GM18511 (cell line): ENCODE results near the gene WFDC12.

Source experiments
- ATAC-seq: cut with Tn5 transposase; IDR thresholded peaks from one replicate; pipeline ENCODE4 v1.9.1; 2021; ENCODE audit warnings: mild to moderate bottlenecking, moderate library complexity; ENCODE audit not compliant: unreplicated experiment

Gene WFDC12

DNA sequence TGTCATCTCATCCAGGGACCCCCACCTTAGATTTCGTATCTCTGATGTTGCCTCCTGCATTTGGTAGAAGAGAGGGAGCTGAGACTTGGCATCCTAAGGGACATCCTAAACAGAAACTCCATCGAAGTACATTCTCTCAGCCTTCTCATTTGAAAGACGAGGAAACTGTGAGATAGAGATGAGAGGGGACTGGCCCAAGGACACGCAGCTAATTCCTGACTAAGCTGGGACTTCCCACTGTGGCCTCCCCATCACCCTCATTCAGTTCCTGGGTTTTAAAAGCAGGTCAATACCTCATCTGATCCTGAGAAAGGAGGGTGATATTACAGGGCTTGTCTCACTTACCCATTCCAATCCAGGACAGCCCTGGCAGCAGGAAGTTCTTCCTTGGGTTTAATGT, 8.4 kb downstream of the WFDC12 start:
- ATAC-seq = no peak

DNA sequence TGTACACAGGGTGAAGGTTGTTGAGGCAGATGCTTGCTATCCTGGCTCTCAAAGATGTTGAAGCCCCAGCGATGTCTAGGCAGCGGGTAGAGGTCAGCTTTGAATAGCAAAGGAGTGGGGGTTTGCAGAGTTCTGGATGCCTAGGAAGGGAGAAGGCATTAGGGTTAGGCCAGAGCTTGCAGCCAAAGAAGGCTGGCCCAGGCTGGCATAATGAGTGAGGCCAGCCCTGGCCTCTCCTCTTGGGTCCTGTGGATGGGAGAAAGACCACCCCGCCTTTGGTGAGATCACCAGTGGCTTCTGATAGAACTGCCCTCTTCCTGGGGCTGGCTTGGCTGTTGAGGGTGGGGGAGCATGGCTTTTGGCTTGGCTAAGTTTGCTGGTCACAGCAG, 8.9 kb downstream of the WFDC12 start:
- ATAC-seq = no peak

- ATAC-seq = no peak
Observed at GRCh38 chr20:45114465-45115385, 9.5 kb downstream of the WFDC12 start, which contains the start of gene WFDC5. WFDC5 (minus strand) TSS chr20:45115174; CDS start chr20:45115083, 91 bp downstream.

DNA sequence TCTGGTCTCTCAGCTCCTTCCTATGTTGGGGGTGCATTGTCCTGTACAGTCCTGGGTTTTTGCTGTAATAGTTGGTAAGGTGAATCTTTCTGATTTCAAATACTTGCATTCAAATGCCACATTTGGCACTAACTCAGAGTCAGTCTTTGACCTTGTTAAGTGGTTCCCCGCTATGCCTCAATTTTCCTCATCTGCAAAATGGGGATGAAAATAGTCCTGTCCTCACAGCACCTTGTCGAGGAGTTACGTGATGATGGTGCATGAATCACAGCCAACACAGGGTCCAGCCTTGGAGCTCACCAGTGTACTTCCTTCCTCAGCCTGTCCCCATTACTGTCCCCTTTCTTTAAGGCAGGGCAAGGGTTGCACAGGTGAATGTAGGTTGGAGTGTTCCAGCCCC, 10.4 kb downstream of the WFDC12 start:
- no peak for ATAC-seq

DNA sequence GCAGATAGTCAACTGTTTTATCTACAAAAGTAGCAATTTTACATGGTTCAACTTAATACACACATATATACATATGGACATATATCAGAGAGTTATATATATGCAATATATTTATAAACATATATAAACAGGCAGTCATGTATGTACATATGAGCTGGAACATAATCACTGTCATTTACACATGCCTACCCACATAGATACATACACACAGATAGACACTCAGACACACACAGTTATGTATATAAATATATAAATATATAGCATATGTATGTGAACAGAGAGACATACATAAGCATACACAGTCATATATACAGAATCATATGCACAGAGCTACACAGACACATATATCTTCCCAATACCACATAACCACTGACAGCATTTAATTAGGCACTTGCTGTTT, 11.5 kb downstream of the WFDC12 start:
- ATAC-seq = no peak

GRCh38 chr20:45111799-45112471, 12.3 kb downstream of the WFDC12 start:
- no peak for ATAC-seq

GRCh38 chr20:45111285-45111684, 13.0 kb downstream of the WFDC12 start:
- ATAC-seq = no peak

DNA sequence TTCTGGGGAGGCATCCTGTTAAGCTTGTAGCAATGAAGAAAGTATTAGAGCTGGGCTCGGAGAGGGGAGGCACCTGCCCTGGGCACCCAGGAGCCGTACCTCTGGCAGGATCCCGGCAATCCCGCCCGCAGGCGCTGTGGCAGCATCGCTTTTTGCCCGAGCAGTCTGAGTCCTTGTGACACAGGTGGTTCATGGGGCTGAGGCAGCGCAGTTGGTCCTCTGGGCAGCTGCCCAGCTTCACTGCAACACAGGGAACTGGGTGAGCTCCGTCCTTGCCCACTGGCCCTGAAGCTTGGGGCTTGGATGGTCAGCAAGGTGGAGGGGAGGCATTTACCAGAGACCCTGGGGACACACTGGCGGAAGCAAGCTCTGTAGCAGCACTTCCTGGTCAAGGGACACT, 14.0 kb downstream of the WFDC12 start:
- ATAC-seq = no peak

DNA sequence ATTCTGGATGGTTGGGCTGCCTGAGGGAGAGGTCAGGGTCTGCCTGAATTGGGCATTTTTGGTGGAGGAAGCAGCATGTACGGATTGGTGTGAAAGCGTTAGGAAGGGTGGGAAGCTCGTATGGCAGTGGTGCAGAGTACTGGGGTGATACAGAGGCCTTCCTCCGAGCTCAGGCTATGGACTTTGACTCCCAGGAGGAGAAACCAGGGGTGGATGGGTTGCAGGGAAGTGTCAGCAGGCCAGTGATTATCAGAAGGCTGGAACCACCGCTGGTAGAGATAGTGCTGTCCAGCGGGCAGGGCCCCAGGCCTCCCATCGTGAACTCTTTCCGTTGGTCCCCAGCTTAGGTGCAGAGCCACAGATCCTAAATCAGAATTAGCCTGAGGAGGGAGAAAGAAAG, 14.6 kb downstream of the WFDC12 start:
- ATAC-seq = no peak

DNA sequence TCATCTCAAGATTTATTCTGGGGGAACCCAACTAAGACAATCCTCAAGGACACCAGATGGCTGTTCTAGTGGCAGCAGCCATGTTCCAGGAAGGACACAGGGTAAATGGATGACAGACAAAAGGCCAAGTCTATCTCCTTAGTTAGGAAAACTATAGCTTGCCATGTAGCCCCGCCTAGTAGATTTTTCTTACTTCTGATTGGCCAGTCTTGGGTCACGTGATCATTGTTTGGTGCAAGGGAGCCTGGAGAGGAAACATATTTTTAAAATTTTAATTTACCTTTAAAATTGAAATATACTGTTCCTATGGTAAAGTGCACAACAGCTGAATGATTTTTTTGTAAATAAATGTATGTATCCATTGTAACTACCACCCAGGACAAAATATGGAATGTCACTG, 18.9 kb downstream of the WFDC12 start:
- no peak for ATAC-seq

DNA sequence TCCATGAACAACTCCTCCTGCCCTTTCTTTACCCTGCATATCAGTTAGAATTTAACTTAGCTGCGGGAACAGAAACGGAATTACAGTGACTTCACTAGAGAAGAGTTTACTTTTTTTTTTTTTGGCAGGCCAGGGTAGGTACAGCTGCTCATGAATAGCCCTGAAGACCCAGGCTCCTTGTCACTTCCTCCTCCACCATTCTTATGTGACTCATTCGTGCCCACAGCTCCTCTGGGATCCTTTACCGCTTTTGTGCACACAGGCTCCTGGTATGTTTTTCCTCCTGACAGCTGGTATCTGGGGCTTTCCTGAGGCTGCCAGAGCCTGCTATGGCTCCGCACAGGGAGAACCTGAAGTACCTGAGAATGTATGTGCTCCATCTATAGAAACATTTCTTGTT, 19.5 kb downstream of the WFDC12 start:
- no peak for ATAC-seq

DNA sequence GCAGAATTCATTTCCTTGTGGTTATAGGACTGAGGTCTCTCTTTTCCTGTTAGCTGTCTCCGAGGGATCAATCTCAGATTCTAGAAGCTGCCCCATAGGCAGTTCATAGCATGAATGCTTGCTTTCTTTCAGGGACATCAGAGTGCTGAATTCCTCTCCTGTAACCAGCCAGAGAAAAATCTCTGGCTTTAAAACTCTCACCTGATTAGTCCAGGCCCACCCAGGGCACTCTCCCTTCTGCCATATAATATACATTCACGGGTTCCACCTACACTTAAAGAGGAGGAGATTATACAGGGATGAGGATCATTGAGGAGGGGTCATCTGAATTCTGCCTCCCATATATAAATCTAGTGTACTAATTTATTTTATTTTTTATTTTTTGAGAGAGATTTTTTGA, 21.2 kb downstream of the WFDC12 start:
- no peak for ATAC-seq

DNA sequence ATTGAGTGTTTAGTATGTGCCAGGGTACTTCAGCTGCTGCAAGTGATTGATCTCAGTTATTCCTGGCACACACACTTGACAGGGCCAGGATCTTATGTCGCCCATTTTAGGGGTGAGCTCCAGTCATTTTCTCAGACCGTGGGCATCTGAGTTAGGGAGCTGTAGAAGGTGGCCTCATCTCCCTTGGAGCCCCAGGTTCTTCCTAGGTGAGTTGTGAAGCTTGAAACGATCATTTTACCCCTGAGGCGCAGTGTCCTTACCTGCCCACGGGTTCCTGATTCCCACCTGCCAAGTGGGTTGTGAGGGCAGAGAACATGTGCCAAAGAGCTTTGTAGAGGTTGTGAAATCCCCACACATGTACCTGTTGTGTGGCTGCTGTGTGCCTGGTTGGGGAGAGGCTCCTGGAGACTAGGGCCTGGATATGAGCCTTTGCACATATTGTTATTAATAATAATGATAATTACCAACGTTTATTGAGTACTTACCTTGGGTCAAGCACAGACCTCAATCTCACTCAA, 22.9 kb downstream of the WFDC12 start:
- no peak for ATAC-seq

GRCh38 chr20:45100563-45101245, 23.6 kb downstream of the WFDC12 start, which contains the start of gene KCNS1:
KCNS1 (minus strand) TSS chr20:45101127; CDS start chr20:45099236, 1,891 bp downstream.
- ATAC-seq = no peak

DNA sequence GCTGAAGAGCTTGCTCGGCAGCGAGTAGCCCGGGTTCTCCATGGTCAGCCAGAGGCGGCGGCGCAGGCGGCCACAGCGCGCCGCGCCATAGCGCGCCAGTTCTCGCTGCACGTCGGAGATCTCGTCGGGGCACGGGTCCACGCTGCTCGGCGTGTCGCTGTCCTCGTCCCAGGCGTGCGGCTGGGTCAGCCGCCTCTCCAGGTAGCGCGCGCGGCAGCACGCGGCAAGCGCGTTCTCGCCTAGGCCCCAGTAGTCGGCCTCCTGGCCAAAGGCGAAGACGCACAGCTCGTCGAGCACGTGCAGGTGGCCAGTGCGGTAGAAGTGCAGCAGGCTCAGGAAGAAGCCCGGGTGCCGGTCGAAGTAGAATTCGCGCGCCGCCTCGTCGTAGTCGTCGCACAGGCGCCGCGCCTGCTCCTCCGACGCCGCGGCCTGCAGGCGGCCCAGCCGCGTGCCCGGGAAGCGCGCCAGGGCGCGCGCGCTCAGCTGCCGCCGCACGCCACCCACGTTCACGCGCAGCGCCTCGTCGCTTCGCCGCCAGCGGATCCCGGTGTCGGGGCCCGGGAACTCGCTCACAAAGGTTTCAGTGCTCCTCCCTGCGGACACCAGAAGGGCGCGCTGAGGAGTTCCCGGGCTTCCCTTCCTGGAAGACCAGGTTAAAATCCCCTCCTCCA, 26.0 kb downstream of the WFDC12 start:
- ATAC-seq = no peak

- no peak for ATAC-seq
Observed at GRCh38 chr20:45097485-45098102, 26.7 kb downstream of the WFDC12 start.

GRCh38 chr20:45096781-45097180, 27.5 kb downstream of the WFDC12 start:
- ATAC-seq = no peak

DNA sequence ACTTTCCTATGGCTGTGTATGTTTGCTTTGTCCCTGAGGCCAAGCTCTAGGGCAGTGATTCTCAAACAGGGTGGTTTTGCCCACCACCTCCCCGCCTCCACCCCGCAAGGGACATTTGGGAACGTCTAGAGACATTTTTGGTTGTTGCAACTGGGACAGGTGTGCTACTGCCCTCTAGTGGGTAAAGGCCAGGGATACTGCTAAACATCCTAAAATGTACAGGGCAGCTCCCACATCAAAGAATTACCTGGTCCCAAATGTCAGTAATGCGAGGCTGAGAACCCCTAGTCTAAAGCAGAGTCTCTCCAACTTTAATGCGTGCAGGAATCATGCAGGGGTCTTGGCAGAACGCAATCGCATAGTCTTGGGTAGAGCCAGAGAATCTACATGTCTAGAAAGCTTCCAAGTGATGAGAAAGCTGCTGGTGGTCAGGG, 28.4 kb downstream of the WFDC12 start:
- ATAC-seq = no peak

DNA sequence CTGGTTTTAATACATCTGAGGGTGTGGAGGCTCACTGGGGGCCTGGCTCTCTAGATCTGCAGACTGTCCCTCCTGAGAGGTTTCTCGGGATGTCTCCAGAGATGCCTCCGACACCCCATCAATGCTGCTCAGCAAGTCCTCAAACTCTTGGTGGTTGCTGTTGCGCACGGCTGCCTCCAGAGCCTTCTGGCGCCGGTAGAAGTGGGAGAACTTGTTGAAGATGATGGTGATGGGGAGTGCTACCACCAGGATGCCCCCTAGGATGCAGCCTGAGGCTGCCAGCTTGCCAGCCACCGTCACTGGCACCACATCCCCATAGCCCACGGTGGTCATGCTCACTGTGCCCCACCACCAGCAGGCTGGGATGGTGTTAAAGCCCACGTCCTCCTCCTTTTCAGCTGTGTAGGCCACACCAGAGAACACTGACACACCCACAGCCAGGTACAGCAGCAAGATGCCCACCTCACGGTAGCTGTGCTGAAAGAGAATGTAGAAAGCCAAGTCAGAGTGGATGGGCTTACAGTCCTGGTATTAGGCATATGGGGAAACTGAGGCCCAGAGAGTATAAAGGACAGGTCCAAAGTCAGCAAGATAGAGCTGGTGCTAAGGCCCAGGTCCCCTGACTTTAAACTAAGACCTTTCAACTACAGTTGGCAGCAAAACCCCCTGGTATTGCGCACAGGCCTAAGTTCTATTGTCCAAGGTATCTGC, 29.2 kb downstream of the WFDC12 start:
- no peak for ATAC-seq

DNA sequence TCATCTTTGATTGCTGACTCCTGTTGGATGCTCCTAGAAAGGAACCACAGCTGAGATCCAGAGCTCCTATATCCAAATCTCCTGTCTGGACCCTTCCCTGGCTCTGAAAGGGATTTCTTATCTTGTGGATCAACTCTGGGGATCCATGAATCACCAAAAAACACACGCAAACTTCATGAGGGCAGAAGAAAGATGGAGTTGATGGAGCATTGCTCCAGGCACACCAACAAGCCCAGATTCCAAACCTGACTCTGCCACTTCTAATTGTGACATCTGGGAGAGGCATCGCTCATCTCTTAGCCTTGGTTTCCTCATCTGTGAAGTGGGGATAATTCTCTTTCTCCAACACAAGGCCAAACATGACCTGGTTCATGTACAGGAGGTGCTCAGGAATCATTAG, 30.1 kb downstream of the WFDC12 start:
- no peak for ATAC-seq
